Mammary epithelial cell (primary cell): ENCODE data around the gene TRIB2.

Source experiments
- EZH2 ChIP-seq: IDR thresholded peaks from 2 replicates; pipeline ENCODE4 v1.6.1; 2012; ENCODE audit warnings: low read length, inconsistent platforms, borderline replicate concordance
- TF ChIP-seq, protein P1 (sequence below), 2 donors: IDR thresholded peaks in 1 of 2; conservative IDR thresholded peaks in 1 of 2; 2 replicates each; pipeline ENCODE4 v1.5.1; 2011 to 2012; ENCODE audit warnings: inconsistent platforms in 2 of 2, low read length in 2 of 2, mild to moderate bottlenecking in 2 of 2, control low read depth in 1 of 2, low read depth in 1 of 2; ENCODE audit not compliant: insufficient read depth in 1 of 2; ENCODE audit errors: extremely low read depth in 1 of 2

DNA sequence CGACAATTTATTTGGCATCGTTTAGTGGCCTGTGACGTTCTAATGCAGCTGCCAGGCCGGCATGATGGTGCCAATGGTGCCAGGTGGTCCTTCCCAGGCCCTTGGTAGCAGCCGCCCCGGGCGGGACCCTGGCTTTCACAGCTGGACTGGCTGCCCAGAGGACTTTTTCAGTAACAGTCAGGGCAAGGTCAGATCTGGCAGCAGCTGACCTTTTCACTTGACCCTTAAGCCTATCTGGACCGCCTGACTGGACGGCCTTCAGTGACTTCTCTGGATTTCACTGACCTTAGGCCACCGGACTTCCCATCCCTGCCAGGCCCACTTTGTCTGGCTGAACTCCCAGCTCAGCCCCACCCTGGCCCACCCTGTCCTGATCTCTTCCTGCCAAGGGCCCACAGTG is 15.9 kb downstream of the TRIB2 start:
- TF ChIP-seq, protein P1, sequence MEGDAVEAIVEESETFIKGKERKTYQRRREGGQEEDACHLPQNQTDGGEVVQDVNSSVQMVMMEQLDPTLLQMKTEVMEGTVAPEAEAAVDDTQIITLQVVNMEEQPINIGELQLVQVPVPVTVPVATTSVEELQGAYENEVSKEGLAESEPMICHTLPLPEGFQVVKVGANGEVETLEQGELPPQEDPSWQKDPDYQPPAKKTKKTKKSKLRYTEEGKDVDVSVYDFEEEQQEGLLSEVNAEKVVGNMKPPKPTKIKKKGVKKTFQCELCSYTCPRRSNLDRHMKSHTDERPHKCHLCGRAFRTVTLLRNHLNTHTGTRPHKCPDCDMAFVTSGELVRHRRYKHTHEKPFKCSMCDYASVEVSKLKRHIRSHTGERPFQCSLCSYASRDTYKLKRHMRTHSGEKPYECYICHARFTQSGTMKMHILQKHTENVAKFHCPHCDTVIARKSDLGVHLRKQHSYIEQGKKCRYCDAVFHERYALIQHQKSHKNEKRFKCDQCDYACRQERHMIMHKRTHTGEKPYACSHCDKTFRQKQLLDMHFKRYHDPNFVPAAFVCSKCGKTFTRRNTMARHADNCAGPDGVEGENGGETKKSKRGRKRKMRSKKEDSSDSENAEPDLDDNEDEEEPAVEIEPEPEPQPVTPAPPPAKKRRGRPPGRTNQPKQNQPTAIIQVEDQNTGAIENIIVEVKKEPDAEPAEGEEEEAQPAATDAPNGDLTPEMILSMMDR (conservative IDR thresholded peaks at IDR 0.05 in 1 of 2, IDR thresholded peaks at IDR 0.05 in 1 of 2; ENCODE audit: extremely low read depth in 1 of 2, insufficient read depth in 1 of 2, low read depth in 1 of 2, low read length in 2 of 2): no peak
- no peak for TF ChIP-seq EZH2
